AG04449 (cell line): ENCODE measurements around the gene PPP1R12C.

Experiments
- CTCF ChIA-PET: fragments of 350-600 bp; formaldehyde crosslinking; extraction: SDS; loops from one replicate; lab custom pipeline; 2021; ENCODE audit warnings: antibody characterized with exemption; lab: Yijun Ruan, JAX
- POLR2A ChIA-PET: fragments of 400-600, 350-600 bp; formaldehyde crosslinking; extraction: SDS; loops from one replicate; lab custom pipeline; 2020; ENCODE audit warnings: antibody characterized with exemption, inconsistent platforms; lab: Yijun Ruan, JAX
- DNase-seq: peaks from one replicate; pipeline ENCODE4 v3.0.0-alpha.2; 2010; ENCODE audit warnings: low read depth, low spot score
- H3K4me3 ChIP-seq: 2 replicates; pipeline ENCODE4 v1.5.1; 2011; ENCODE audit warnings: low read depth, mild to moderate bottlenecking, control low read depth, low read length
- TF ChIP-seq, protein P1 (sequence below): IDR thresholded peaks from one replicate; pipeline ENCODE4 v1.5.1; 2011; ENCODE audit warnings: mild to moderate bottlenecking, moderate library complexity, low read length, control low read depth, inconsistent platforms; ENCODE audit not compliant: insufficient read depth; ENCODE audit errors: missing control alignments

Gene PPP1R12C

DNA sequence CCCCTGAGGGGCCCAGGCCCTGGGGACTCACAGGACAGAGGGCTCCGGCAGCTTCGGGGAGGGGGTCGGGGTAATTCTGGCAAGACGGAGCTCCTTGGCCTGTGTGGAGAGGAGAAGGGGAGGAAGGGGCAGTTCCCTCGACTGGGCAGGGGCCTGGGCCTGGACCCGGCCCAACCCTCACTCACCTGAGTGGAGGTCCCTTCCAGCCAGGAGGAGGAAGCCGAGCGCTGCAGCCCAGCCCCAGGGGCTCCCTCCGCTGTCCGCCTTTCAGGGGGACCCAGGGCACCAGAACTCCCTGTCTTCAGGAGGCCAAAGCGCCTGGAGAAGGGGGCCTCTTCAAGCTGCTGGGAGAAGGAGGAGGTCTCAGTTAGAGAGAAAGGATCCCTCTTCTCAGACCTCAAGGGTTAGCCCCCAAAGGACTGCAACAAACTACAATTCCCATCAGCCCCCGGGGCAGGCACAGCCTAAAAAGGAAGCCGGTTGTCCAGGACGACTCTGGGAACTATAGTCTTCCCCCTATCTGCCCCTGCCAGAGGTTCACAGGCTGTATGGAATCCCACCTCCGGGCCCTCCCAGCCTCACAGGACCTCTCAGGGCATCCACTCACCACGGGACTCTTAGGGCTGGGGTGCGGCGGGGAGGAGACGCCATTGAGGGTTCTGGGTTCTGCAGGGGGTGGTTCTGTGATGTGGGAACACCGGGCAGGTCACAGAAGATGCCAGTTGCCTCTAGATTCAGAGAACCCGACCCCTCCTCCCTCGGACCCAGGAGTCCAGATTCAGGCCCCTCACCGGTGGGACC, 22.0 kb downstream of the PPP1R12C start:
- TF ChIP-seq, protein P1, sequence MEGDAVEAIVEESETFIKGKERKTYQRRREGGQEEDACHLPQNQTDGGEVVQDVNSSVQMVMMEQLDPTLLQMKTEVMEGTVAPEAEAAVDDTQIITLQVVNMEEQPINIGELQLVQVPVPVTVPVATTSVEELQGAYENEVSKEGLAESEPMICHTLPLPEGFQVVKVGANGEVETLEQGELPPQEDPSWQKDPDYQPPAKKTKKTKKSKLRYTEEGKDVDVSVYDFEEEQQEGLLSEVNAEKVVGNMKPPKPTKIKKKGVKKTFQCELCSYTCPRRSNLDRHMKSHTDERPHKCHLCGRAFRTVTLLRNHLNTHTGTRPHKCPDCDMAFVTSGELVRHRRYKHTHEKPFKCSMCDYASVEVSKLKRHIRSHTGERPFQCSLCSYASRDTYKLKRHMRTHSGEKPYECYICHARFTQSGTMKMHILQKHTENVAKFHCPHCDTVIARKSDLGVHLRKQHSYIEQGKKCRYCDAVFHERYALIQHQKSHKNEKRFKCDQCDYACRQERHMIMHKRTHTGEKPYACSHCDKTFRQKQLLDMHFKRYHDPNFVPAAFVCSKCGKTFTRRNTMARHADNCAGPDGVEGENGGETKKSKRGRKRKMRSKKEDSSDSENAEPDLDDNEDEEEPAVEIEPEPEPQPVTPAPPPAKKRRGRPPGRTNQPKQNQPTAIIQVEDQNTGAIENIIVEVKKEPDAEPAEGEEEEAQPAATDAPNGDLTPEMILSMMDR, result no peak
- ChIA-PET CTCF (interaction anchor here (0.9 kb wide), 1 partner anchor 10 kb away, joined by 3 read pairs; no protein-coding TSS in a partner anchor), POLR2A (no interaction called here)
- H3K4me3 ChIP-seq, result no peak overlapping the region
- DNase-seq, result no peak

DNA sequence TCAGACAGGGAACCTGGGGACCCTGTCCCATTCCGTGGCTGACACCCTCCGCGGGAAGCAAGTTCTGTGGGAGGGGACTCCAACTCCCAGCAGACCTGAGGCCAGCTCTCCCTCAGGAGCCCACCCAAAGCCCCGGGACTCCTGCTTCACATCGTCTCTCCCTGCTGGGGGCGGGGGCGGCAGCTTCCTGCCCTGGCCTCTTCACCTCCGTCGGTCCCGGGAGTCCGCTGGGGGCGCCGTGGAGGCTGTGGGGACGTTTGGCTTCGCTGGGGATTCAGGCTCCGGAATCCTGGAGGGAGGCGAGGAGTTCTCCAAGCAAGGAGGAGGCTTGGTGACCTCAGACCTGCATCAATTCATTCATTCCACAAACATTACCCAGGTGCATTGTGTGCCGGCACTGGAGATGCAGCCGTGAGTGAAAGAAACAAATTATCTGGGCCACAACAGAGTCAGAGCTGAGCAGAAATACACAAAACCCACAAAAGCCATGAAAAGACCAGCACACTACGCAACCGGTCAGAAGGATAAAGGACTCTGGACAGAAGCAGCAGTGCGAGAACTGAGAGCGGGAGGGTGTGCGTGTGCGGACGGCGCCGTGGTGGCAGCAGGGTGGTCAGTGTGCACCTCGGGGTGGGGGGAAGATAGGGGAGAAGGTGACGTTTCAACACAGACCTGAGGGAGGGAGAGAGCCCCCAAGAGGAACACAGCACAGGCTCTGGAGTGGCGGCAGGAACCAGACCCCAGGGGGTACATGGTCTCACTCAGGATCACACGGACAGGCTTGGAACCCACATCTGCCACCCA, 22.8 kb downstream of the PPP1R12C start:
- H3K4me3 ChIP-seq, result no peak overlapping the region
- ChIA-PET POLR2A (no interaction called here), CTCF (no interaction called here)
- no peak for DNase-seq
- TF ChIP-seq, protein P1, result no peak

DNA sequence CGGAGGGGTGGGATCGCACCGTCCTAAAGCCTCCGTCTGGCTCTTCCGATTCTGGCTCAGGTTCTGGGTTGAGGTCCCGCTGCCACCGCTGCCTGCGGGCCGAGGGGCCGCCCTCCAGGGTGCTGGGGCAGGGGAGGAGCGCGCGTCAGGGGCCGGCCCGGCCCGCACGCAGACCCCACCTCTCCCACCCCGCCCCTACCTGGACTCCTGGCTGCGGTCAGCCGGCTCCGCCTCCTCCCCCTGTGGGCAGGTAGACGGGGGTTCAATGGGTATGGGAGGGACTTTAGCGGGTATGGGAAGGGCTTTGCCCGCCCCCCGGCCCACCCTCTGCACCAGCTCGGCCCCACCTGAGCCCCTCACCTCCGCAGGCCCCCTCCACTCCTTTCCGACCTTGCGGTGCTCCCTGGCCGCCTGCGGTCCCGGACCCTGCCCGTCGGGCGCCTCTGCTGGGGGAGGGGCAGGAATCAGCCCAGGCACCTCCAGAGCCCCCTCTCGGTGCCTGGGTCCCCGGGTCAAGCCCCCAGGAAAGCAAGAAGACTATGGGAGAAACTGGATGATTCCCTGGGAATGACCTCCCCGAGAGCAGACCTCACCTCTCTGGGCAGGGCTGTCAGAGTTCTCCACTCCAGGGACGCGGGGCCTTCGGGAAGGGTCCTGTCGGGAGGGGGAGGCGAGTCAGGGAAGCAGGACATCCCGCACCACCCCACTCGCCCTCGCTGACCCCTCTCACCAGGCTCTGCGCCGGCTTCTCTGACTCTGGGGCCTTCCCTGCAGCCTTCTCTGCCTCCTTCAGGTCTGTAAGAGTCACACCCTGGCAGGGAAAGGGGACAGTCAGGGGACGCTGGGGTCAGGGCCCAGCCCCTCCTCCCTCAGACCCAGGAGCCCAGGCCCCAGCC, 24.8 kb downstream of the PPP1R12C start:
- TF ChIP-seq, protein P1, result no peak
- DNase-seq, result no peak
- ChIA-PET CTCF (no interaction called here), POLR2A (no interaction called here)
- H3K4me3 ChIP-seq, result no peak overlapping the region

DNA sequence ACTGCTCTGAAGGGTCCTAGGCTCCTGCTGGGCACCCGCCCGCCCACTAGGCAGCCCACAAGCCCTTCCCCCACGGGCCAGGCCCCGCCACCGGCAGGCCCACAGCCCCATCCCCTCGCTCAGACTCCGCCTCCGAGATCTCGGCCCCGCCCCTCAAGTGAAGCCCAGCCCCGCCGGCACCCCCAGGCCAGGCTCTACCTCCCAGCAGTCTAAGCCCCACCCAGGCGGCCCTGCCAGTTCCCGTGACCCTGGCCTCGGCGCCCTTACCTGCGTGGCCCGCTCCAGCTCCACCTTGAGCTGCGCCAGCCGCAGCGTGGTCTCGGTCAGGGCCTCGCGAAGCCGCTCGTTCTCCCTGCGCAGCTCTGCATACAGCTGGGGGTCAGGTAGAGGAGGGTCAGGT, 25.5 kb downstream of the PPP1R12C start:
- ChIA-PET POLR2A (no interaction called here), CTCF (no interaction called here)
- H3K4me3 ChIP-seq, result no peak overlapping the region
- DNase-seq, result no peak
- TF ChIP-seq, protein P1, result no peak

DNA sequence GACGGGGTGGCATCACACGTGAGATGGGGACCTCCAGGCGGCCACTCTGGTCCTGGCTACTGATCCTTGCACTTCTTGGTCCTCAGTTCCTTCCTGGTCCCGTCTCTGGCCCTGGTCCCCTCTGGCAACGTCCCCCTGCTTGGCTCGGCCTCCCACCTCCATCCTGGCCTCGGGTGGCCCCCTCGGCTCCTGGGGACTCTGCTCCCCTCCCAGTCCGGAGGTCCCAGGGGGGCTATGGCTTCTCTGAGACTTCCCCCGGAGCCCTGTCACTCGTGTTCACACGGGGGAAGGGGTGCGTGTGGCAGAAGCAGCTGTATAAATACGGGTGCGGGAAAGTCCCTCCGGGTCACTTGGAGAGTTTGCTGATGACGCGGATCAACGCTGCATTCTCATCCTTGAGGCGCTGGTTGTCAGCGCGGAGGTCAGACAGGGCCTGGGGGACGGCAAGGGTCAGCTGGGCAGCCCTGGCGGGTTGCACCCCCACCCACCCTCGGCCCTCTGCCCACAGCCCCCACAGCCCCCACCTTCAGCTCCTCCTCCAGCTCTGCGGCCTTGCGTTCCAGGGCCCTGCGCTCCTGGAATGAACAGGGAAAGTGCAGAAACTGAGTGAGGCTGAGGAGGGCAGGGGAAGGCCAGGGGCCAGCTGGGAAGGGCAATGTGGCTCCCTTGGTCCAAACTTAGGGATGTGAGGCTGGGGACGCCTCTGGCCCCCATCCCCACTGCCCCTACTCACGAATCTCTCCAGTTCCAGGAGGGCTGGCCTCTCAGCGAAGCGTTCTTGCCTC, 26.1 kb downstream of the PPP1R12C start:
- ChIA-PET POLR2A (no interaction called here), CTCF (no interaction called here)
- DNase-seq, result no peak
- TF ChIP-seq, protein P1, result no peak
- no peak overlapping the region for H3K4me3 ChIP-seq
